ENCODE results near the gene MAST2. TPM values are rescaled to one million over a fixed set of nuclear protein-coding genes. Genes with fewer than 3 reads are reported as not detected.

MAST2 gene
- total and polyA plus RNA-seq, 11 donors, result 56.8 to 123 (median 79.7) TPM

- Histone ChIP-seq H3K27ac (no peak overlapping the region), H3K9me3 (no peaks in the 10 kb centered on the region), H3K4me3 (no peak overlapping the region), H3K4me1 (peaks cover 0 to 18% (median 7%) of the 10 kb centered on the region in 12 donors), H3K36me3 (no peaks in the 10 kb centered on the region), H3K27me3 (no peaks in the 10 kb centered on the region)
- intact Hi-C loops (cut with DNase I), result loop anchor here in 1 of 10 donors (10.0 kb wide), 1 partner anchor 279 kb away; the partner anchor contains the start of genes P3R3URF and TSPAN1
- DNase-seq (no peak), ATAC-seq (no peak)
- TF ChIP-seq CTCF (IDR thresholded peaks at IDR 0.05), result no peak
- WGBS, 4 donors, result 91 to 96% (median 93%) methylated on average over 2 of the region's 2 CpGs
Measured at GRCh38 chr1:45895406-45895805, 92.0 kb downstream of the MAST2 start.

DNA sequence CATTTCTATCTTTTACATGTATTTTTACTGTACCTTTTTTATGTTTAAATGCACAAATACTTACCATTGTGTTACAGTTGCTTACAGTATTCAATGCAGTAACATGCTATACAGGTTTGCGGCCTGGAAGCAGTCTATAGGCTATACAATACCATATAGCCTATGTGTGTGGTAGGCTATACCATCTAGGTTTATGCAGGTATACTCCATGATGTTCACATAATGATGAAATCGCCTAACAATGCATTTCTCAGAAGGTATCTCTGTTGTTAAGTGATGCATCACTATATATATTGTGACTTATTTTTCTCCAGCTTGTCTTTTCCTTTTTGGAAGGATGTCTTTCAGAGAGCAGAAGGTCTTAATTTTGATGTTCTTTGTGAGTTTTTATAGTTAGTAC lies 103.5 kb downstream of the MAST2 start:
- Histone ChIP-seq H3K27me3 (no peaks in the 10 kb centered on the region), H3K27ac (no peak overlapping the region), H3K4me3 (no peak overlapping the region), H3K9me3 (peaks cover 0 to 4% (median 0%) of the 10 kb centered on the region in 12 donors), H3K36me3 (no peaks in the 10 kb centered on the region), H3K4me1 (peaks cover 0 to 16% (median 0%) of the 10 kb centered on the region in 12 donors)
- WGBS, 4 donors, result 97 to 100% (median 97%) methylated on average over 2 of the region's 2 CpGs
- TF ChIP-seq CTCF (IDR thresholded peaks at IDR 0.05), result no peak
- no peak for TF ChIP-seq POLR2A (IDR thresholded peaks at IDR 0.05)
- intact Hi-C loops (cut with DNase I), result no loop called here
- no peak for ATAC-seq
- DNase-seq, result no peak

DNA sequence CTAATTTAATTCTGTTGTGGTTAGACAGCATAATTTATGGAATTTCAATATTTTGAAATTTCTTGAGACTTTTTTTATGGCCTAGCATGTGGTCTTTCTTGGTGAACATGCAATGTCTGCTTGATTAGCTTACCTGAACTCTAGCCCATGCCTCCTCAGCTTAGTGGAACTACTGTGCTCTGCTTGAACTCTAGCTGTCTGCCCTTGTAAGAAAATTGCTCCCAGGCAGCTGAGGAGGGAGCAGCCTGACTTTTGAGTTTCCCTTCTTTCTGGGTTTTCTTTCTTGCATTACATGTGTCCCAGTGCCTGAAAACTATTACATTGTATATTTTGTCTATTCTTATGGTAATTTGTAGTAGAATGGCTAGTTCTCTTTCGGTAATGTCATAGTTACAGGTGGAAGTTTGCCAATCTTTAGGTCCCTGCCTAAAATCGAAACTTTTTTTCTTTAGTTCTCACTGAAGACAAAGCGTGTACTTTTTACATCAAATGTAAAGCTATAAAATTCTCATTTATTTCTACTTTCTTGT lies 105.3 kb downstream of the MAST2 start:
- no peak overlapping the region for H3K27ac ChIP-seq
- H3K4me1 ChIP-seq, result peaks cover 0 to 28% (median 7%) of the 10 kb centered on the region in 12 donors
- ATAC-seq (no peak), DNase-seq (no peak)
- no peaks in the 10 kb centered on the region for H3K36me3 ChIP-seq
- no peak overlapping the region for H3K4me3 ChIP-seq
- TF ChIP-seq POLR2A (IDR thresholded peaks at IDR 0.05) (no peak), CTCF (IDR thresholded peaks at IDR 0.05) (no peak)
- no peaks in the 10 kb centered on the region for H3K27me3 ChIP-seq
- 75 to 81% (median 77%) methylated on average over 3 of the region's 3 CpGs for WGBS, 4 donors
- no peaks in the 10 kb centered on the region for H3K9me3 ChIP-seq
- intact Hi-C loops (cut with DNase I), result no loop called here

GRCh38 chr1:45911634-45912033 lies 108.2 kb downstream of the MAST2 start:
- H3K27ac ChIP-seq, result peak overlapping the region in 11 of 12 donors; percentile 72 to 94 (median 85)
- H3K4me3 ChIP-seq, result no peak overlapping the region
- ATAC-seq (no peak), DNase-seq (no peak)
- H3K36me3 ChIP-seq, result no peaks in the 10 kb centered on the region
- peaks cover 0 to 28% (median 7%) of the 10 kb centered on the region in 12 donors for H3K4me1 ChIP-seq
- H3K27me3 ChIP-seq, result no peaks in the 10 kb centered on the region
- intact Hi-C loops (cut with DNase I), result loop anchor here in 1 of 10 donors (10.0 kb wide), 1 partner anchor 113 kb away; no protein-coding TSS in a partner anchor
- no peak for TF ChIP-seq POLR2A (IDR thresholded peaks at IDR 0.05)
- TF ChIP-seq CTCF (IDR thresholded peaks at IDR 0.05), result no peak
- 87 to 98% (median 94%) methylated on average over 1 of the region's 1 CpG for WGBS, 4 donors
- H3K9me3 ChIP-seq, result no peaks in the 10 kb centered on the region

All from heart left ventricle (tissue), 16 donors.